Measurements from ENCODE around the gene C1QL1.
"Not testable (repeated sequence)": the region's sequence is repeated elsewhere in the genome, so short reads cannot be mapped to it uniquely, and the experiment has no call there.

Gene C1QL1

DNA sequence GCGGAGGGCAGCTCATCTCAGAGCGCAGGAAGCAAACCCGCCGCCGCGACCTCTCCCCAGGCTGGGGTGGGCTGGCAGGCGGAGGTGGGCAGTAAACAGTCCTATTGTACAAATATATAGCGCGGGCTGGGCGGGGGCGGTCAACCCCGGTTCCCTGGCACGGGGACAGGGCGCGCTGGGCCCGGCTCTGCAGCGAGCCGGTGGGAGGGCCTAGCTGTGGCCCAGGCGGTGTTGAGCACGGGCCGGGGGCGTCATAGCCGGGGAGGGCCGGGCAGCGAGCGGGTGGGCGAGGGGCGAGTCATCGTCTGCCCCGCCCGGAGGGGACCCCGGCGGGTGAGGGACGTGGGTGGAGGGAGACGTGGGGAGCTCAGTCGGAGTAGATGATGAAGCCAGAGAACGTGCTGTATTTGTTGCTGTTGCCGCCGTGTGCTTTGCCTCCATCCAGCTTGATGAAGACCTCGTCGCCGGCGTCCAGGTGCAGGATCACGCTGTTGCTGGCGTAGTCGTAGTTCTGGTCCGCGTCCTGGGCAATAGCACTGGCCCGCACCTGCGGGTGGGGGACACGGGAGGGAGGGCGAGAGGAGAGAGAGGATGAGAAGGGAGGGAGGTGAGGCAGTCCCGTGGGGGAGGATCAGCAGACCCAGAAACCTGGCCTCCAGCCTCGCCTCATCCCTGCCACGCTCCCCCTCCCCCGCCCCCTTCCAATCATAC is 8.1 kb downstream of the C1QL1 start:
- no peak for DNase-seq

DNA sequence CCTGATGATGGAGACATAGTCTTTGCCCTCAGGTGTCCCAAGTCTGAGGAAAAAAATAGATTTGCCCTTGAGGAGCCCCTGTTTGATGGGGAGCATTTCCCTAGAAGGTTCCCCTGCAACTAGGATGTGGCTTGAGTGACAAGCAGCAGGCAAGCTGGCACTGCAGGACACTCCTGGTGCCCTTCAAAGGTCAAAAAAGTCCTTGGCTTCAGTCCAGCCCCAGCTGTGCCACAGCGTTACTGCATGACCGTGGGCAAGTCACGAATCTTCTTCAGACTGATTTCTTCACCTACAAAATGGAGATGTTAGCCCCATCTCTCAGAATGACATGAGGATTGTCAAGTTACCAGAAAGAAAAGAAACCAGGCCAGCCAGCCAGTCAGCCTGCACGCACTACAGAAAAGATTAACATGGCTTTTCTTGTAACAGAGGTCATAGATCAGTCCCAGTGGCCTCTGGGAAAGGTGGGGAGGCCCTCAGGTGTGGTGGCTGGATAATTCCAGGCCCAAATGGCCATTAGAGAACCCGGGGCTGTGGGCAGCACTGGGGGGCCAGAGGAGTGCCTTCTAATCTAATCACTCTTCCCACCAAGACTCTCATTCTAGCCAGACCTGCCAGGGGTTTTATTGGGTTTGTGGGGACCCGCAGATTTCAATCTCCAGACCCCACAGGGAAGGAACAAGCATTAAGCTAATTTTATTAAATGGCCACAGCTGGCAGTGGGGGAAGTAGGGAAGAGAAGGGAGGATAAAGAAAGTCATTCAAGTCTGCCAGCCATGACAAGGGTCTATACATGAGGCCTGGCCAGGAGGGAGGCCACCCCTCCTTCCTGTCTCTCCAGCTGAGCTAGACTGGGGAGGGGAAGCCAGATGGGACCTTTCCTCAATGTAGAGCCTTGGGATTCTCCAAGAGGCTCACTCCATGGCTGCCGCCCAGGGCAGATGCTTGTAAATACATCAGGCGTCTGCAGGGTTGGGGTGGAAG is 10.8 kb downstream of the C1QL1 start:
- no peak for DNase-seq

DNA sequence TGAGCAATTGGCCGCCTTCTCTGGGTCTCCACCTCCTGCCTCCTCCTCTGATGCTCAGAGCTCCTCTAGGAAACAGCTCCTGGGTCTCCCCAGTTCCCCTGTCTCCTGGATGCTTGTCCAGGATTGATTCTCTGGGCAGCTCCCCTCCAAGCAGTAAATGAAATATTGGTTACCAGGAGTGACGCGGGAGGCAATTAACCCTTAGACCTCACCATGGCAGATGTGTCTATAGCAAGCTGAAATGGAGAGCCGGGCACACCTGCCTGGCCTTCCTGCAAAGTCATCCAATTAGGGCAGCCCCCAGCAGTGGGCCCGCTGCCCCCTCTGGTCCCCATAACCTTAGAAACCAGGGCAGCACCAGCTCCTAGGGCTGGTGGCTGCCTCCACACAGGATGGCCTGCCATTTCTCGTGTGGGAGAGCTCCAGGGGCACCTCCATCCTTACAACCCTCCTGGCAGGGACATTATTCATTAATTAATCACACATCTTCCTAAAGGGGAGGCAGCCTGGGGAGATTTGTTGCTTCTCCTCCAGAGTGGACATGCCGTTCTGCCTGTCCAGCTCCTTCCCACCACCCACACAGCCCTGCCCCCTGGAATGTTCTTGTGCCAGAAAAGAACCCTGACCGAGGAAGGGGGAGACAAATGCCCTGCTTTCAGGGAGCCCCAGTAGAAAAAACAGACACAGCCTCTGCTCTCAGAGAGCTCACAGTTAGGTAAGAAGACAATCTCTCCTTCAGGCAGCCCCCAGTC is 12.3 kb downstream of the C1QL1 start:
- DNase-seq, result no peak

DNA sequence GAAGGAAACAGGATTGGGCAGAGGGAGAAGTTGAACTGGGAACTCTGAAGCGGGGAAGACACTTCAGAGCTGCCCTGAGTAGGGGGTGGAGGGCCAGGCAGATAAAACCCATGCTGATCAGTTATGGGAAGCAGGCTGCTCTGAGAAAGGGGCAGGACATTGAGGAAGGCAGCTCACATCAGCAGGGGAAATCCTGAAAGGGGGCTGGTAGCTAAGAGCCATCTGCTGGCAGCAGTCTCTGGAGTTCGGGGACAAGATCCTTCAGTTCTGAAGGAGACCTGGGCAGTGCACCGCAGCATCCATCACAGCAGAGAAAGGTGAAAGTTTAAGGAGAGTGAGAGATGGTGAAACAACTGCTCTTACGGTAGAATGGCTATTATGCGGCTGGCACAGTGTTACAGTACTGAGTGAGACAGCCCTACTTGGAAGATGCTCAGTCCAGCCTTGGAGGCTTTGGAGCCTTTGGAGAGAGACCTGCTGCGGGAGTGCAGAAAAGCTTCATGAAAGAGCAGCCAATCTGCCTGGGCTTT is 15.1 kb downstream of the C1QL1 start:
- no peak for DNase-seq

DNA sequence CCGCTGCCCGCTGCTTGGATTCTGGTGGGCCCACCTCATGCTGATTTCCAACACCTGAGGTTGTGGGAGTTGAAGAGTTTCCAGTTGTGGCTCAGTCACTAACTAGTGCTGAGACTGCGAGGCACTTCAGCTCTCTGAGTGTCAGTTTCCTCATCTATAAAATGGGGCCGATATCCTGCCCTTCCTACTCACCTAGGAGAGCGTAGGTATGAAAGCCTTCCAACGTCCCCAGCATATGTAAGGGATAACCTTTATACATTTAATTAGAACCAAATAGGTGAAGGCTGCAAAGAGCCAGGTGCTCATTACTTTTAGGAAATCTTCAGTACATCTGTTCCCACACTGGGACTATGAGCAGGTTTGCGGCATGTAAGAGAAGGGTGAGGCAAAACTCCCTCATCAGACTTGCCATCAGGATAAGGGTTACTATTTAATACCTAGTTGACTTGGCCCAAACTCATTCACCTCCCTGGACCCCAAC is 19.7 kb downstream of the C1QL1 start:
- DNase-seq, result no peak

DNA sequence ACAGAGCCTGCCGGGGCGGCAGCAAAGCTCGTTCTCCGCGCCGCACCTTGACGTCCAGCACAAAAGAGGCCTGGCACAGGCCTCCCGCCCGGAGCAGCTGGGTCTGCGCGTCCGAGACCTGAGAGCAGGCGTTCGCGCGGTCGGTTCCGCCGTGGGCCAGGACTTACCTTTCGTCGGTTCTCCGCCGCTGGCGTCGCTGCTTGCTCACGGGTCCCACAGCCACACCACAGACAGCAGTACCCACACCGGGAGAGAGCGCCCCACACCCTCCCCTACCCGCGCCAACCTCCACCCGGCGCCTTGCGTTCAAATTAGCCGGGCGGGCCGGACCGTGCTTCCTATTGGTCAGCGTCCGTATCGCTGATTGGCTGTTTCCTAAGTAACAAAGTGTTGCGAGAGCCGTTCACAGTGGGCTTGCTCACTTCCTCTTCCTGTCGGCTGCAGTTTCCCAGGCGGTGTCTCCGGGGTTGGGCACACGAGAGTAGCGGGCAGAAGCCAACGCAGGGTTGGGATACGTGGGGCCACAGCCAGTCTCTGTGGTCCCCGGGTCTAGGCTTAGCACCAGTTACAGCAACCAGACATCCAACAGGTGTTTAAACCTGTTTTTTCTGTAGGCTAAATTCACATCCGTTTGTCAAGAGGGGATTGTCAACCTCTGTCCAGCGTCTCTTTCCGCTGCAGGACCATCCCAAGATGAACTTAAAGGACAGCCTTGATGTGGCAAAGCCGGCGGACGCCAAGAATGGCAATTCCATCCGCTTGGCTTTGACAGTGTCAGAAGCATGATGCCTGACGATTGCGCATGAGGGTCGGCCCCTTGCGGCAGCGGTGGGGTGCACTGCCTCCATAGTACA is 20.4 kb downstream of the C1QL1 start, which contains the start of gene KIF18B:
TSS of gene KIF18B (minus strand) at position 313 of the 854 bp plus-strand sequence. CDS start 11,429 bp downstream, outside the sequence.
- peak; percentile 90 to 92 for DNase-seq

DNA sequence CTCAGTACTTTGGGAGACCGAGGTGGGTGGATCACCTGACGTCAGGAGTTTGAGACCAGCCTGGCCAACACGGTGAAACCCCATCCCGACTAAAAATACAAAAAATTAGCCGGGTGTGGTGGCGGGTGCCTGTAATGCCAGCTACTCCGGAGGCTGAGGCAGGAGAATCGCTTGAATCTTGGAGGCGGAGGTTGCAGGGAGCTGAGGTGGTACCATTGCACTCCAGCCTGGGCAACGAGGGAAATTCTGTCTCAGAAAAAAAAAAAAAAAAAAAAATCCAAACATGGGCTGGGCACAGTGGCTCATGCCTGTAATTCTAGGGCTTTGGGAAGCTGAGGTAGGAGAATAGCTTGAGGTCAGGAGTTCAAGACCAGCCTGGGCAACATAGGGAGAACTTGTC is 22.5 kb downstream of the C1QL1 start:
- not testable (repeated sequence) for DNase-seq

DNA sequence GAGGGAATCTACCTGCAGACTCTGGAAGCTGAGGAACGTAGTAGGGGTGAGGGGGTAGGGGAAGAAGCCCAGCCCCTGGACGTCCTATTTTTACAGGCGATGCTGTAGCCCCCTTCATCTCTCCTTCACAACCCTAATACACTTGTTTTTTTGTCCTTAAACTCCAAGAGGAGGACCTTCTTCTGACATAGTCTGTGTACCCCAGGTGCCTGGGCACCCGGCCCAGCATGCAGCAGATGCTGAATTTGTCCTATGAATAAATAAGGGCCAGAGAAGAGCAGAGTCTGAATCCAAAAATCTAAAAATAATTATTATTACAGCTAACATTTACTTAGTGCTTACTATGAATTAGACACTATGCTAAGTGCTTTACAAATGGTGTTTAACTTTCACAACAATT is 25.6 kb downstream of the C1QL1 start:
- no peak for DNase-seq

DNA sequence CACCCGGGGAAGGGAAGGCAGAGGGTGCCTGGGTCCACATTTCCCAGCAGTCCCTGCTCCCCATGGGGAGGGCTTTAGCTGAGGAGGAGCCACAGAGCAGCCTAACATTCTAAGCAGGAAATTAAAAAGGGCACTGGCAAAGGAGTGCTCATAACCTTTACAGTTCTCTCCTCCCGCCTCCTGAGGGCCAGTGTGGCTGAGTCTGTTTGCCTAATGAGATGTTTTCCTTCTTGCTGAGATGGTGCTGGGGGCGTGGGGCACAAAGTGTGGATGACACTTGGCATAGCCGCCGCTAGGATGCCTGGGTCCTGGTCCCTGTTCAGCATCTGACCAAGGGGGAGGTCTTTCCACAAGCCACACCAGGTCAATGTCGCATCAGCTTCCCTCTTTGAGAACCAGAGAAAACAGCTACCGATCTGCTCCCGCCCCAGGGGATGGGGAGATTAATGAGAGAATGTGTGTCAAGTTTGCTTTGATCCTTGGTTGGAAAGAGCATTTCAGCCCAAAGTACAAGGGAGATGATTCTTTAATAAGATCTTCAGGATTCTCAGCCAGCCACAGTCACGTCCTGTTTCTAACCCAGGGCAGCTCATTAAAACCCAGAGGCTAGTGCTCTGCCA is 26.3 kb downstream of the C1QL1 start:
- peak in 1 of 2 donors; percentile 6 for DNase-seq

DNA sequence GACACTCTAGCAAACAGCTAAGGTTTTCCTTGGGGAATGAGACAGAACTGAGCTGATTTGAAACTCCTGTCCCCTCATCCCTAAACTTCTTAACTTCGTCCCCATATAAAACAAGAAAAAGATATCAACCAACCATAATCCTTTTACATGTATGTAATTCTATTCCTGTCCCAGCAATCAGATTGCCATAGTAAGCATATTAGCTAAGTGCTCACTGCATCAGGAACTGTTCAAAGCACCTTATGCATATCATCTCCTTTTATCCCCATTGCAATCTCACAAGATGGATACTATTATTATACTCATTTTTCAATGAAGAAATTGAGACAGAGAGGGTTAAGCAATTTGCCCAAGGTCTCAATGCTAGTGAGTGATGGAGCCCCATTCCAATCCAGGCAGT is 27.3 kb downstream of the C1QL1 start:
- no peak for DNase-seq

DNA sequence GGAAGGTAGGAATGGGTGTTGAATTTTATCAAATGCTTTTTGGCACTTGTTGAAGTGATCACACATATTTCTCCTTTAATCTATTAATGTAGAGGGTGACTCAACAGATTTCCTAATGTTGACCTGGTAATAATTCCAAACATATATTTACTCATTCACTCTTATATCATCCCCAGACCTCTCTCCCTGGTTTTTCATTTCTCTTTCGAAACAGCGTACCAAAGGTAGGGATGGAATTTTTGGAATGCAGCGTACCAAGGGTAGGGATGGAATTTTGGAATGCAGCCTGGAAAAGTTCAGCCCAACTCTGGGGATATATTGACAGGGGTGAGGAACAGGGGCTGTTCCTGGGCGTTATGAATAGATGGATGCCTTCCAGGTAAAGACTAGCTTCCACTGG is 27.8 kb downstream of the C1QL1 start:
- no peak for DNase-seq

DNA sequence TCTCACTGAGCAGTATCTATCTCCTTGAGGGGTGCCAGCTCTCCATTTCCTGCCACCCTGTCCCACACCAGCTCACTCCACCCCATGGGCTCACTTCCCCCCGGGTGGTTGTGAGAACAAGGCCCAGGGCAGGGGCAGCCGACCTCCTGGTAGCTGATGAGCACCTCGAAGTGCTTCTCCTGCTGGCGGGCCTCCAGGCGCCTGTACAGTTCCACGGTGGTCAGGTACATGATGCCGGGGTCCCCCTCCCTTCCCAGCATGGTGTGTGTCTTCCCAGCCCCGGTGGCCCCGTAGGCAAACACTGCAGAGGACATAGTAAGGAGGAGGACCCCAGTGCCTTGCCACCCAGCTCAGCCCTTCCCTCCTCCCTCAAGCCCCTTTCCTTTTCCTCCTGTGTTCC is 33.0 kb downstream of the C1QL1 start:
- DNase-seq, result no peak

DNA sequence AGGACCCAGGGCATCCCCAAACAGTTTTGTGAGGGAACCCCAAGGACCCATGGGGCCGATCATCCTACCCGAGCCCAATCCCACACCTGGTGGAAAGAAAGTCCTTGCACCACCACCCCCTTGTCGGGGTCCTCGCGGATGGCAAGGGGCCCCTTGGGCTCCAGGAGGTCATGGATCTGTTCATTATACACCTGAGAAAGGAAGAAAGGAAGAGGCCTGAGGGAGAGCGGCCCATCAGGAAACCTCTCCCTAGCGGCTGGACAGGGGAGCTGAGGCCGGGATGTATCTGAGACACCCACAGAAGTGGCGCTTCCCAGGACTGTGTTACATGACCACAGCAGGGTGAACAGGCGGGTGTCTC is 33.4 kb downstream of the C1QL1 start:
- DNase-seq, result no peak

DNA sequence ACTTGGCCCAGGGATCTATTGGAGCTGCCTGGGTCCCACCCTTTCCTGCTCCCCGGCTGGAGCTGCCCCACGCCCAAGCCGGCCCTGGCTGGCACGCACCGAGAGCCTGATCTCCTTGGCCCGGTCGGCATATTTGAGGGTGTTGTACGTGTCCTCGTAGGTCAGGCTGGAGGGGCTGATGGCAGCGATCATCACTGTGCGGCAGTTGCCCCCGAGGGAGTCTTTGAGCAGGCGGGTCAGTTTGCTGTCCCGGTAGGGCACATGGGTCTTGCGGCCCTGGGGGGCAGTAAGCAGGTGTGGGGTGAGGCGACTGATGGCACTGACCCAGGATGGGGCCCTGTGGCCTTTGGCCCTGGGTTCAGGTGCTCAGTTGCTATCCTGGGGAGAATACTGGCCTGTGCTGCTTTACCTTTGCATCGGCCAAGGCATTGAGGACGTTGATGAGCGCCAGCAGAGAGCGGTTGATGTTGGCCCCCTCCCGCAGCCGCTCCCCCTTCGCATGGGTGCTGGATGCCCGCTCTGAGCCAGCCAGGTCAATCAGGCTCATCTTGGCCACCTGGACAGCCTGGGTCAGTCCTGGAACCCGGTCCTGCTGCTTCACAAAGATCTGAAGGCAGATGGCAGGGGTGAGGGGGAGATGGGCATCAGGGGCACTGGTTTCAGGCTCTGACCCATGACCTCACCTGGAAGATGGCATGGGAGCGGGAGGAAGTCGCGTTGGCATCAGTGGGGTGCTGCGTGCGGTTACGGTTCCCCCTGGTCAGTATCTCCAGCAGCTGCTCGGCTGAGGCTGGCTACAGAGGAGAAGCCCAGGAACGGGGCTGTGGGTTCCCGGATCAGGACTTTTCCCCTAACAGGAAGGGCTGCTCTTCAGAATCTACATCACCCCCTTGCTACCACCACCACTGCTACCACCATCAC is 34.0 kb downstream of the C1QL1 start:
- DNase-seq, result no peak

DNA sequence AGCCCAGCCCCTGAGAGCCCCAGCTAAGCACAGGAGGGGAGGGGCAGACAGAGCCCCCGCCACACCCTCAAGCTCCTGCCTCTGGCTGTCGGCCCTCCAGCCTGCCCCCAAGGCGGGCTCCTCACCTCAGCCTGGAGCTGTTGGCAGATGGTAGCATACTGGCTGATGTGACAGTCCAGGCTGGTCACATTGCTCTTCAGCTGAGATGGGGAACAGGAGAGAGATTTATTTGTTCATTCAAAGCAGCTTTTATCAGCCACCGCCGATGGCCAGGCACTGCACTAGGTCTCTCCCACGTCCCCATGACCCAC is 35.4 kb downstream of the C1QL1 start:
- DNase-seq, result no peak

DNA sequence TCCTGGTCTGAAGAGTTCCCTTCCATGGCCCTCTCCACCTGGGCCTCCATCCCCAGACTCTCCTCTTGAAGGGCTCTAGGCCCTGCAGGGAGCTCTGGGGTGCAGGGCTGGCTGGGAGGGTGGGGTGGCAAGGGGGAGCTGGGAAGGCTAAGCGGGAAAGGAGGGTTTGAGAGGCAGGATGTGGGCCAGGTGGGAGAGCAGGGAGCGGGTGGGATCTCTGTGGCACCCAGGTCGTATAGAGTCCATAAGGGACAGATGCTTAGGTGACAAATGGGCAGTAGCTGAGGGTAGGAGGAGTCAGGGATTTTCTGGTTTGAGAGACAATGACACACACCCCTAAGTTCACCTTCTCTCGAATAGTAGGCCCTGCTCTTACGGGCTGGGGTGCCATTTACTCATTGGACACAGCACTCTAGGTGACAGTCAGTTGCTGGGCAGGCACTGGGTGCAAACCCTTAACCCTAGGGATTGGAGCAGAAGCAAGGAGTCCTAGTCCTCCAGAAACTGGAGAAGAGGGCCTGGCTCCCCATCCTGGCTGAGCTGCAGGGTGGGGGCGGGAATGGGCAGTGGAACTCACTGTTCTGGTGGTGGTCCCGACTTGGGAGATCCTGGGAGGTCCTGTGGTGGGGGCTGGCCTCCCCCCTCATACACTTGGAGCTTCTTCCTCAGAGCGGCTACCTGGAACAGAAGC is 35.9 kb downstream of the C1QL1 start:
- DNase-seq, result no peak

DNA sequence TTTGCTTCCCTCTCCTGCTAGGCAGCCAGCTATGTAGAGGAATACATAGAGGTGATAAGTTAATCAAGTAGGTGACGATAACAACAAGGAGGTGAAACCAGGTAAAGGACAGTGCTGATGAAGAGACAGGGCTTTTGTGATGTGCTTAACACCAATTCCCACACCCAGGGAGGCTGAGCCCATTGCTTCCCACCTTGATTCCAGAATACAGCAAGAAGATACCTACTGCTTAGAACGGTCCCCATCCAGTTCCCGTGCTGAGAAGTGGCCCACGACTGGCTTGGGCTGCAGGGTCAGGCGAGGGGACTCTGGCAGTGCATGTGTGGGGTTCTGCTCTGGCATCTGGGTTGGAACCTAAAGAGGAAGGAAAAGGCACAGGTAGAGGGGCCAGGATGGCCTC is 36.7 kb downstream of the C1QL1 start:
- no peak for DNase-seq

DNA sequence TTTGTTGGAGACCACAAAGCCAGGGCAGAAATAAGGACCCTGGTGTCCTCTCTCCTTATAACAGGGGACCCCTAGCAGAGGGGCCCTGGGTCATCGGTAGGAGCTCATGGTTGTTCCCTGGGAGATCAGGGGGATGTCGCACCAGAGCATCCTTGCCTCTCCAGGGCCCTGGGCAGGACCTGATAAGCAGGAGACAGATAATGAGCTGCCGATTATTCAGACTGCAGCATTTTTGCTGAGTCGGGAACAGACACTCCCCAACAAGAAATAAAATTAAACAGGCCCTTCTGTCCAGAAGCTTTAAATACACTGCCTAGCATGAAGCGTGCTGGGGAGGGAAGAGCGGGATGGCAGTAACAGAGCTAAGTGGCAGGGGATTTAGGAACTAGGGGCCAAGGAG is 37.4 kb downstream of the C1QL1 start:
- DNase-seq, result no peak

DNA sequence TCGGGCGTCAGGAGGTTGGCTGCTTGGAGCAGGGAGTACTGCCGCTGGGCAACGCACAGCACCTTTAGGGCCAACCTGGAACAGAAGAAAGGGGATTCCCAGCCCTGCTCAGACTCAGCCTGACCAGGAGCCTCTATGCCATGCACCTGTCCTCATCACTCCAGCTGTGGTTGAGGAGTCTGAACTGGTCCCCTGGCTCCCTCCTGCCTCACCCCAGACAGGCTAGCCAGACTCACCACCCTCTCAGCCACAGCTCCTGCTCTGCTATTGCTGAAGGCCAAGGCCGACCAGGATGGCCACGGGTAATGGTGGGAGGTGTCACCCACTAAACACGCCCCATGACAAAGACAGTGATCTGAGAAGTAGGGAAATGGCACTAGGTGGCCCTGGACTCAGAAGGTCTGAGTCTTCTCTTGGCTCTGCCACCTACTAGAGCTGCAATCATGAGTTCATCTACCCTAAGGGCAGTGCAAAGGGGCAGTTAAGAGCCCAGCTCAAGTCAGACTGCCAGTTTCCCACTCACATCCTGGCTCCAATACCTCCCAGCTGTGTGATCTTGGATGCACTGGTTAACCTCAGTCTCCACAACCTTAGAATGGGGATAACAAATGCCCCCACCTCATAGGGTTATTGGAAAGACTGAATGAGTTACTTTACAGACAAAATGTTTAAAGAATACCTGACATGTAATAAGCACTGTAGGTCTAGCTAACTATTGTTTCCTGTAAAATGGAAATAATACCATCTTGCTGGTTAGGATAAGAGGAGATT is 39.0 kb downstream of the C1QL1 start:
- DNase-seq, result no peak

Data from CD4-positive, alpha-beta T cell treated with Interleukin-1 beta for 1 hour (primary cell).